SK-N-SH treated with all-trans-retinoic acid at 6 μM for 48 hours (cell line): ENCODE results near the gene PGF.

ENCODE experiments used
- CSDC2 ChIP-seq: fragments of 250-450 bp; sonication (Bioruptor Pico); IDR thresholded peaks from 2 replicates; pipeline ENCODE4 v1.5.0; 2020; ENCODE audit warnings: mild to moderate bottlenecking, moderate library complexity
- PATZ1 ChIP-seq: fragments of 250-450 bp; sonication (Bioruptor Pico); IDR thresholded peaks from 2 replicates; pipeline ENCODE4 v1.8.0; 2020; ENCODE audit warnings: mild to moderate bottlenecking, moderate library complexity, borderline replicate concordance
- ZFP3 ChIP-seq: fragments of 250-450 bp; sonication (Bioruptor Pico); IDR thresholded peaks from 2 replicates; pipeline ENCODE4 v1.5.0; 2020; ENCODE audit warnings: mild to moderate bottlenecking, moderate library complexity
- ZNF565 ChIP-seq: fragments of 450-650 bp; formaldehyde crosslinking; conservative IDR thresholded peaks from 2 replicates; pipeline ENCODE4 v1.5.0; 2020; ENCODE audit warnings: low read depth, mild to moderate bottlenecking, moderate library complexity

GRCh38 chr14:75003250-75004027 lies 48.0 kb upstream of the PGF start:
- TF ChIP-seq ZFP3 (no peak), CSDC2 (CRISPR knock-in tag) (no peak), ZNF565 (CRISPR knock-in tag) (no peak), PATZ1 (no peak)
